K562 (cell line): Measurements from ENCODE around the gene VASH1. TPM values are rescaled to one million over a fixed set of nuclear protein-coding genes. Genes with fewer than 3 reads are reported as not detected.

Experiments used
- ATAC-seq: fragments of 200-7000 bp; cut with Tn5 transposase; 3 replicates; pipeline ENCODE4 v1.9.1; 2020; ENCODE audit warnings: moderate library complexity
- BruUV-seq: library from RNA; stranded (reverse); fragments of 400-500 nt; replicated peaks from 2 replicates; lab custom pipeline; 2021; lab: Mats Ljungman, UMichigan
- CTCF ChIA-PET: fragments of 300-600 bp; formaldehyde crosslinking; extraction: SDS; loops from one replicate; lab custom pipeline; 2021; ENCODE audit warnings: low intra/inter-chr PET ratio; lab: Yijun Ruan, JAX
- POLR2A ChIA-PET: fragments of 300-600, 350-650 bp; sonication (Branson Sonifier 250); formaldehyde crosslinking; extraction: SDS; loops from one replicate; lab custom pipeline; 2021; ENCODE audit warnings: antibody characterized with exemption, inconsistent platforms; lab: Yijun Ruan, JAX
- DNase-seq, 4 experiments: peaks; one replicate each; pipeline versions ENCODE4 v3.0.0 to v3.0.0-alpha.2; 2011 to 2018; ENCODE audit warnings: low spot score in 3 of 4, mixed read lengths in 3 of 4; ENCODE audit errors: extremely low read depth in 1 of 4
- FAIRE-seq: peaks from 2 replicates; lab custom pipeline; 2011; peaks lifted over from hg19 to GRCh38; lab: Jason Lieb, UNC
- H2AFZ ChIP-seq: 2 replicates; pipeline ENCODE4 v1.6.0; 2011; ENCODE audit warnings: low read depth, low read length, control low read depth, inconsistent platforms
- H3K27ac ChIP-seq: fragments of 200-600 bp; 3 replicates; pipeline ENCODE4 v1.8.0; 2011; ENCODE audit warnings: low read depth, mild to moderate bottlenecking, control low read depth, inconsistent platforms, low read length, moderate library complexity, mixed read lengths; ENCODE audit errors: extremely low read depth
- H3K27me3 ChIP-seq, 2 experiments: fragments of 300-600 bp in 1 of 2; 2 replicates in 1 of 2; 3 replicates in 1 of 2; pipeline versions ENCODE4 v1.6.0 to v1.8.0; 2011; ENCODE audit warnings: inconsistent platforms in 2 of 2, low read length in 2 of 2, mild to moderate bottlenecking in 1 of 2, mixed read lengths in 1 of 2, moderate library complexity in 1 of 2; ENCODE audit not compliant: control insufficient read depth in 2 of 2, insufficient read depth in 2 of 2
- H3K36me3 ChIP-seq: fragments of 300-600 bp; 3 replicates; pipeline ENCODE4 v1.8.0; 2011; ENCODE audit warnings: mild to moderate bottlenecking, low read length, inconsistent platforms; ENCODE audit not compliant: control insufficient read depth, insufficient read depth
- H3K4me1 ChIP-seq, 2 experiments: fragments of 200-600 bp in 1 of 2; replicated peaks in 1 of 2; 2 replicates in 1 of 2; 3 replicates in 1 of 2; pipeline versions ENCODE4 v1.5.1 to v1.8.0; 2011; ENCODE audit warnings: inconsistent platforms in 2 of 2, low read length in 2 of 2, mild to moderate bottlenecking in 1 of 2, mixed read lengths in 1 of 2, moderate library complexity in 1 of 2; ENCODE audit not compliant: control insufficient read depth in 2 of 2, insufficient read depth in 2 of 2
- H3K4me2 ChIP-seq: 2 replicates; pipeline ENCODE4 v1.6.1; 2011; ENCODE audit warnings: low read length, control low read depth, inconsistent platforms, mixed read lengths; ENCODE audit not compliant: insufficient read depth
- H3K4me3 ChIP-seq: fragments of 200-600 bp; sonication (generic), shearing (Covaris generic); 2 replicates; pipeline ENCODE4 v1.5.1; 2016; ENCODE audit warnings: control low read depth, inconsistent platforms
- H3K79me2 ChIP-seq: fragments of 200-600 bp; 3 replicates; pipeline ENCODE4 v1.8.0; 2011; ENCODE audit warnings: low read length, inconsistent platforms; ENCODE audit not compliant: control insufficient read depth, insufficient read depth
- H3K9ac ChIP-seq, 2 experiments: 2 replicates each; pipeline versions ENCODE4 v1.6.0 to v1.6.1; 2011; ENCODE audit warnings: low read depth in 2 of 2, low read length in 2 of 2, control low read depth in 1 of 2, inconsistent platforms in 1 of 2, mild to moderate bottlenecking in 1 of 2, mixed read lengths in 1 of 2; ENCODE audit not compliant: insufficient read depth in 1 of 2
- H3K9me1 ChIP-seq: one replicate; pipeline ENCODE4 v1.6.0; 2011; ENCODE audit warnings: inconsistent platforms, mild to moderate bottlenecking, low read length, moderate library complexity; ENCODE audit not compliant: control insufficient read depth, insufficient read depth
- H3K9me3 ChIP-seq: replicated peaks from 2 replicates; pipeline ENCODE4 v1.5.1; 2011; ENCODE audit warnings: low read depth, low read length, inconsistent platforms; ENCODE audit not compliant: control insufficient read depth, insufficient read depth
- H4K20me1 ChIP-seq: replicated peaks from 2 replicates; pipeline ENCODE4 v1.6.1; 2011; ENCODE audit warnings: low read length, inconsistent platforms, mixed read lengths; ENCODE audit not compliant: control insufficient read depth, insufficient read depth
- EWSR1 ChIP-seq: fragments of 450-650 bp; IDR thresholded peaks from 2 replicates; pipeline ENCODE4 v1.6.1; 2018; ENCODE audit warnings: borderline replicate concordance, mild to moderate bottlenecking, low read depth, moderate library complexity; ENCODE audit not compliant: partially characterized antibody
- HNRNPUL1 ChIP-seq: fragments of 200-400 bp; formaldehyde crosslinking; IDR thresholded peaks from 2 replicates; pipeline ENCODE4 v1.6.1; 2017; ENCODE audit warnings: low read length
- JUND ChIP-seq, 2 experiments: IDR thresholded peaks; 2 replicates in 1 of 2; 3 replicates in 1 of 2; pipeline ENCODE4 v1.6.1; 2011; ENCODE audit warnings: borderline replicate concordance in 2 of 2, low read depth in 2 of 2, low read length in 2 of 2, improper control_type of control experiment in 1 of 2, missing biosample characterization in 1 of 2, missing genetic modification characterization in 1 of 2, missing genetic modification reagents in 1 of 2
- NCOR1 ChIP-seq: fragments of 450-650 bp; IDR thresholded peaks from 2 replicates; pipeline ENCODE4 v1.6.1; 2016; ENCODE audit warnings: mild to moderate bottlenecking, moderate library complexity
- NFE2 ChIP-seq: IDR thresholded peaks from 2 replicates; pipeline ENCODE4 v1.6.1; 2014; ENCODE audit warnings: antibody characterized with exemption, low read depth
- NR2C1 ChIP-seq, 2 experiments: fragments of 450-650 bp; IDR thresholded peaks; 2 replicates each; pipeline ENCODE4 v1.6.1; 2017; ENCODE audit warnings: mild to moderate bottlenecking in 2 of 2, antibody characterized with exemption in 1 of 2, inconsistent platforms in 1 of 2, missing compliant biosample characterization in 1 of 2, missing genetic modification characterization in 1 of 2
- PHB ChIP-seq: fragments of 250-450 bp; sonication (Bioruptor Pico); IDR thresholded peaks from 2 replicates; pipeline ENCODE4 v1.5.0; 2021
- PHF8 ChIP-seq: fragments of 200-600 bp; sonication (generic); IDR thresholded peaks from 2 replicates; pipeline ENCODE4 v1.6.1; 2012; ENCODE audit warnings: mixed run types, mild to moderate bottlenecking, inconsistent platforms, low read length, moderate library complexity, borderline replicate concordance
- PPARD ChIP-seq: fragments of 250-450 bp; sonication (Bioruptor Pico); IDR thresholded peaks from 2 replicates; pipeline ENCODE4 v1.8.0; 2022; ENCODE audit warnings: inconsistent platforms, mild to moderate bottlenecking, moderate library complexity
- SETDB1 ChIP-seq: IDR thresholded peaks from one replicate; pipeline ENCODE4 v1.6.1; 2012; ENCODE audit warnings: low read length, control low read depth, inconsistent platforms
- XRCC4 ChIP-seq: IDR thresholded peaks from one replicate; pipeline ENCODE4 v1.6.1; 2011; ENCODE audit not compliant: insufficient read depth, insufficient read length; ENCODE audit errors: extremely low read depth
- ZBTB17 ChIP-seq: fragments of 450-650 bp; formaldehyde crosslinking; IDR thresholded peaks from 2 replicates; pipeline ENCODE4 v1.4.0; 2020; ENCODE audit warnings: mild to moderate bottlenecking
- ZNF124 ChIP-seq: sonication (generic); formaldehyde crosslinking; IDR thresholded peaks from 2 replicates; pipeline ENCODE4 v1.8.1; 2022; ENCODE audit warnings: missing genetic modification reagents
- ZNF224 ChIP-seq: sonication (generic); formaldehyde crosslinking; IDR thresholded peaks from 2 replicates; pipeline ENCODE4 v1.8.0; 2022; ENCODE audit warnings: mild to moderate bottlenecking, missing genetic modification reagents
- WGBS: fragments of 100-300 bp; shearing (Covaris generic); methylation state at CpG from one replicate; pipeline ENCODE4 v1.1.6; 2016; ENCODE audit warnings: low coverage, mixed read lengths; ENCODE audit not compliant: insufficient coverage; ENCODE audit errors: missing lambda C conversion rate; 5-methylcytosine and 5-hydroxymethylcytosine counted together
- in situ Hi-C: fragments of 300-500 bp; cut with MboI; formaldehyde crosslinking; loops from 4 replicates; pipeline ENCODE4 v1.15.0; 2018; ENCODE audit warnings: inconsistent platforms, mixed read lengths
- intact Hi-C: fragments of 100-400 bp; cut with micrococcal nuclease; formaldehyde crosslinking; loops from 2 replicates; pipeline ENCODE4 v1.14.2; 2022
- polyA plus RNA-seq, 8 experiments: library from polyadenylated mRNA; depleted of rRNA in 4 of 8; stranded (reverse) in 5 of 8; unstranded in 3 of 8; fragments of >200 nt; fragmentation: Nextera tagmentation in 2 of 8; fragmentation: Illumina TruSeq in 1 of 8; extraction: Ambion mirVana in 2 of 8; extraction: Trizol in 1 of 8; gene quantifications; 2 replicates each; pipeline versions ENCODE4 v1.2.1 to v1.2.3, GENCODE V29; 2011 to 2014; ENCODE audit warnings: inconsistent platforms in 1 of 8, missing spikeins in 1 of 8
- total RNA-seq, 7 experiments: library from RNA; depleted of rRNA in 6 of 7; stranded (reverse); fragments of >200 nt in 6 of 7; fragmentation: Illumina TruSeq in 2 of 7; extraction: Trizol in 2 of 7; gene quantifications; 2 replicates each; pipeline versions ENCODE4 v1.2.1 to v1.2.3, GENCODE V29; 2011 to 2021; ENCODE audit warnings: low replicate concordance in 1 of 7
- TF ChIP-seq, protein P1 (sequence below): IDR thresholded peaks from 2 replicates; pipeline ENCODE4 v1.6.1; 2016; ENCODE audit warnings: missing genetic modification characterization, missing compliant biosample characterization
- TF ChIP-seq, protein P2 (sequence below): IDR thresholded peaks from 2 replicates; pipeline ENCODE4 v1.6.1; 2014; ENCODE audit warnings: antibody characterized with exemption

Gene VASH1
- total and polyA plus RNA-seq, 9 of the 15 experiments (the other 6 are each of a cell fraction or from before 2014, with no cell fraction given), result 0.01 to 0.43 (median 0.13) TPM; not detected in 1

DNA sequence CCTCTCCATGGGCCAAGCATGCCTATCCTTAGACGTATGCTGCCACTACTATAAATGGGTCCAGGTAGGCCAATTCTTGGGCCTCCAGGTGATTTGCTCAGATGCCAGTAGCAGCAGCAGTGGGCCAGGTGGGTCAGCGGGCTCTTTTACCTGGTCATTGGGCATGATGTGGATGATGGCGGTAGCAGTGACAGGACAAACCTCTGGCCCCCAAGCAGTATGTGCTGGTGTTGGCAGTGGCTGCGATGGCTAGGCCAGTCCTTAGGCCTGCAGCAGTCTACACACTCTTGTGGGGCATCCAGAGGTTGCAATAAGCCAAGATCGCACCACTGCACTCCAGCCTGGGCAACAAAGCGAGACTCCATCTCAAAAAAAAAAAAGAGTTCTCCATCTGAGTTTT is 19.1 kb upstream of the VASH1 start:
- in situ Hi-C loops (no loop called here), intact Hi-C loops (no loop called here)
- no peak overlapping the region for H2AFZ ChIP-seq
- no peak for DNase-seq
- ATAC-seq, result no peak
- no peak for FAIRE-seq
- ChIA-PET CTCF (no interaction called here), POLR2A (no interaction called here)
- 0 out of 2 replicates have a peak, but pooled peaks cover 2% of the 10 kb centered on the region for H3K9me3 ChIP-seq
- no peak for TF ChIP-seq PPARD
- TF ChIP-seq XRCC4, result no peak
- TF ChIP-seq ZNF224 (CRISPR knock-in tag), result no peak
- TF ChIP-seq SETDB1, result no peak
- no peak for TF ChIP-seq PHB (CRISPR knock-in tag)
- no peak for TF ChIP-seq NR2C1 (IDR thresholded peaks at IDR 0.05)
- TF ChIP-seq NR2C1 (tag; IDR thresholded peaks at IDR 0.05), result no peak
- no peak for TF ChIP-seq ZBTB17 (CRISPR knock-in tag)
- no peak for TF ChIP-seq ZNF124
- TF ChIP-seq, protein P1, sequence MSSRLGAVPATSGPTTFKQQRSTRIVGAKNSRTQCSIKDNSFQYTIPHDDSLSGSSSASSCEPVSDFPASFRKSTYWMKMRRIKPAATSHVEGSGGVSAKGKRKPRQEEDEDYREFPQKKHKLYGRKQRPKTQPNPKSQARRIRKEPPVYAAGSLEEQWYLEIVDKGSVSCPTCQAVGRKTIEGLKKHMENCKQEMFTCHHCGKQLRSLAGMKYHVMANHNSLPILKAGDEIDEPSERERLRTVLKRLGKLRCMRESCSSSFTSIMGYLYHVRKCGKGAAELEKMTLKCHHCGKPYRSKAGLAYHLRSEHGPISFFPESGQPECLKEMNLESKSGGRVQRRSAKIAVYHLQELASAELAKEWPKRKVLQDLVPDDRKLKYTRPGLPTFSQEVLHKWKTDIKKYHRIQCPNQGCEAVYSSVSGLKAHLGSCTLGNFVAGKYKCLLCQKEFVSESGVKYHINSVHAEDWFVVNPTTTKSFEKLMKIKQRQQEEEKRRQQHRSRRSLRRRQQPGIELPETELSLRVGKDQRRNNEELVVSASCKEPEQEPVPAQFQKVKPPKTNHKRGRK (tag), result no peak
- no peak for TF ChIP-seq PHF8
- no peak for TF ChIP-seq NFE2
- no peak for TF ChIP-seq NCOR1
- no peak for TF ChIP-seq EWSR1
- no peak for TF ChIP-seq JUND (IDR thresholded peaks at IDR 0.05; ENCODE audit: borderline replicate concordance, low read depth, low read length)
- no peak for TF ChIP-seq JUND (tag; IDR thresholded peaks at IDR 0.05; ENCODE audit: borderline replicate concordance, low read depth, low read length)
- TF ChIP-seq, protein P2, sequence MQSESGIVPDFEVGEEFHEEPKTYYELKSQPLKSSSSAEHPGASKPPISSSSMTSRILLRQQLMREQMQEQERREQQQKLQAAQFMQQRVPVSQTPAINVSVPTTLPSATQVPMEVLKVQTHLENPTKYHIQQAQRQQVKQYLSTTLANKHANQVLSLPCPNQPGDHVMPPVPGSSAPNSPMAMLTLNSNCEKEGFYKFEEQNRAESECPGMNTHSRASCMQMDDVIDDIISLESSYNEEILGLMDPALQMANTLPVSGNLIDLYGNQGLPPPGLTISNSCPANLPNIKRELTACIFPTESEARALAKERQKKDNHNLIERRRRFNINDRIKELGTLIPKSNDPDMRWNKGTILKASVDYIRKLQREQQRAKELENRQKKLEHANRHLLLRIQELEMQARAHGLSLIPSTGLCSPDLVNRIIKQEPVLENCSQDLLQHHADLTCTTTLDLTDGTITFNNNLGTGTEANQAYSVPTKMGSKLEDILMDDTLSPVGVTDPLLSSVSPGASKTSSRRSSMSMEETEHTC, result no peak
- no peak for TF ChIP-seq HNRNPUL1
- 23% methylated on average over 6 of the region's 6 CpGs for WGBS
- H3K4me2 ChIP-seq, result no peak overlapping the region
- no peaks in the 10 kb centered on the region for H4K20me1 ChIP-seq
- no peak overlapping the region for H3K27ac ChIP-seq
- no peak overlapping the region for H3K9ac ChIP-seq
- BruUV-seq, result no TSS peak
- H3K4me3 ChIP-seq, result no peak overlapping the region
- H3K9me1 ChIP-seq, result no peaks in the 10 kb centered on the region
- H3K79me2 ChIP-seq, result no peaks in the 10 kb centered on the region
- no peaks in the 10 kb centered on the region for H3K36me3 ChIP-seq
- no peaks in the 10 kb centered on the region for H3K4me1 ChIP-seq
- H3K27me3 ChIP-seq, result no peaks in the 10 kb centered on the region
